ENCODE results near the gene CACNA1A.
"Not testable (repeated sequence)": the region's sequence is repeated elsewhere in the genome, so short reads cannot be mapped to it uniquely, and the experiment has no call there.

The CACNA1A gene

DNA sequence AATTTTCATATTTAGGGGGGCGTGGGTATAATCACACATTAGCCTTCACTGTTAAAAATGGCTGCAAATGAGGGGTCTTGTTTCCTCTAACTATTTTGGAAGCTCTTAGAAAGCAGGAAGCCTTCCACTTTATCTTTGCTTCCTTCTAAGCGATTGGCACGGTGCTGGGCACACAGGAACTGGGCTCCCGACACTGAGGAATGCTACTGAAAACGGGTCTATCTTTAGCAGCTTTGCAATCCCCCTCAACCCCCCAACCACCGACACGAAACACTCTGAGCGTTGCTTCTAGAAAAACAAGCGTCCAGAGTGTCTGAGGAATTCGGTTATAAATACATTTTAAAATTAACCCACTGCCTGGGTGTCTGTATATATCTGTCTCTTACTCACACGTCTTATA is 143.6 kb downstream of the CACNA1A start:
- TF ChIP-seq EZH2phosphoT487 (conservative IDR thresholded peaks at IDR 0.05; ENCODE audit: low read length) (no peak), CTCF (IDR thresholded peaks at IDR 0.05; ENCODE audit: insufficient read depth, low read length, poor library complexity, severe bottlenecking) (no peak)
- Histone ChIP-seq H3K9ac (ENCODE audit: low read length) (no peak overlapping the region), H3K27ac (ENCODE audit: low read depth, low read length) (no peak overlapping the region), H2AFZ (ENCODE audit: low read depth, low read length, severe bottlenecking) (no peak overlapping the region), H3K9me2 (replicated peaks; ENCODE audit: insufficient read depth, low read length) (no peaks in the 10 kb centered on the region), H3K4me2 (ENCODE audit: low read depth, low read length, poor library complexity, severe bottlenecking) (no peak overlapping the region), H3K4me3 (ENCODE audit: insufficient read depth, low read length, poor library complexity, severe bottlenecking) (no peak overlapping the region), H3K27me3 (ENCODE audit: low read length) (0 out of 2 replicates have a peak, but pooled peaks cover 3% of the 10 kb centered on the region), H3K9me3 (ENCODE audit: insufficient read depth, low read length) (no peaks in the 10 kb centered on the region), H3F3A (ENCODE audit: insufficient read depth) (no peaks in the 10 kb centered on the region), H4K20me1 (ENCODE audit: low read depth, low read length) (no peaks in the 10 kb centered on the region), H3K36me3 (ENCODE audit: low read length) (no peaks in the 10 kb centered on the region), H3K79me2 (ENCODE audit: insufficient read depth, low read length) (no peaks in the 10 kb centered on the region)

- H3K27ac ChIP-seq (ENCODE audit: low read depth, low read length); H3K9ac ChIP-seq (ENCODE audit: low read length); H3K9me3 ChIP-seq (ENCODE audit: insufficient read depth, low read length): not testable (repeated sequence)
Observed at GRCh38 chr19:13361726-13362125, 144.6 kb downstream of the CACNA1A start.

DNA sequence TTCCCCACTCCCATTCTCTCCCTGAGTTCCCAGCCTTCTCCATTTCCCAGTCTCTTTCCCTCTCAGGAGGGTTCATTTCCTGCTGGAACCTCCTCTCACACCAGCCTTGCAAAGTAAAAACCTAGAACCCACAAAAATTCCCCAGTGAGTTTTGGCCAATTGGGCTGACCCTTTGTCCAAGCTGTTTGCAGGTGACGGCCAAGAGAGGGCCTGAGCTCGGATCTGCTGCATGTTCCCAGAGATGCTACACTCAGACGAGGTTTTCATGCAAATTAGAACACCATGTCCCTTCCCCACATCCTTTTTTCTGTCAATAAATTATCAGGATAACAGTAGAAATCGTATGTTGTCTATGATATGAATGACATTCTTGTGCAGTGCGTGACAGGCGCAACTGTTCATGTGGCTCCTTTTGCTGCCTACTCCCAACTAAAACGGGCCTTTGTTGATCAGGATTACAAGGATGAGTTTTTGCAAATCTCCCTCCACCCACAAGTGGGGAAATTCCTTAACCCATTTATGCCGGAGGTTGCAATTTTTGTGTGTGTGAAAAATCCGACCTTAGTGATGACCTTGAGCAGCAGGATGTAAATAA is 149.5 kb downstream of the CACNA1A start:
- no peak for TF ChIP-seq EZH2phosphoT487 (conservative IDR thresholded peaks at IDR 0.05; ENCODE audit: low read length)
- no peak for TF ChIP-seq CTCF (IDR thresholded peaks at IDR 0.05; ENCODE audit: insufficient read depth, low read length, poor library complexity, severe bottlenecking)
- H3K79me2 ChIP-seq (ENCODE audit: insufficient read depth, low read length) = no peaks in the 10 kb centered on the region
- H3K36me3 ChIP-seq (ENCODE audit: low read length) = no peaks in the 10 kb centered on the region
- no peak overlapping the region for H3K4me2 ChIP-seq (ENCODE audit: low read depth, low read length, poor library complexity, severe bottlenecking)
- H3F3A ChIP-seq (ENCODE audit: insufficient read depth) = no peaks in the 10 kb centered on the region
- no peak overlapping the region for H3K27ac ChIP-seq (ENCODE audit: low read depth, low read length)
- H3K4me3 ChIP-seq (ENCODE audit: insufficient read depth, low read length, poor library complexity, severe bottlenecking) = no peak overlapping the region
- H2AFZ ChIP-seq (ENCODE audit: low read depth, low read length, severe bottlenecking) = no peak overlapping the region
- no peaks in the 10 kb centered on the region for H3K9me3 ChIP-seq (ENCODE audit: insufficient read depth, low read length)
- H4K20me1 ChIP-seq (ENCODE audit: low read depth, low read length) = no peaks in the 10 kb centered on the region
- 0 out of 2 replicates have a peak, but pooled peaks cover 3% of the 10 kb centered on the region for H3K27me3 ChIP-seq (ENCODE audit: low read length)
- no peak overlapping the region for H3K9ac ChIP-seq (ENCODE audit: low read length)
- H3K9me2 ChIP-seq (replicated peaks; ENCODE audit: insufficient read depth, low read length) = no peaks in the 10 kb centered on the region

More at GRCh38 chr19:13361726-13362125, 144.6 kb downstream of the CACNA1A start:
- H3K79me2 ChIP-seq (ENCODE audit: insufficient read depth, low read length); H3K9me2 ChIP-seq (replicated peaks; ENCODE audit: insufficient read depth, low read length); H2AFZ ChIP-seq (ENCODE audit: low read depth, low read length, severe bottlenecking); H3K4me3 ChIP-seq (ENCODE audit: insufficient read depth, low read length, poor library complexity, severe bottlenecking); H3K36me3 ChIP-seq (ENCODE audit: low read length); H3K4me2 ChIP-seq (ENCODE audit: low read depth, low read length, poor library complexity, severe bottlenecking); H4K20me1 ChIP-seq (ENCODE audit: low read depth, low read length); H3K27me3 ChIP-seq (ENCODE audit: low read length); H3F3A ChIP-seq (ENCODE audit: insufficient read depth): not testable (repeated sequence)

GRCh38 chr19:13356185-13356584 is 150.1 kb downstream of the CACNA1A start:
- no peak overlapping the region for H3K9ac ChIP-seq (ENCODE audit: low read length)
- H3K27ac ChIP-seq (ENCODE audit: low read depth, low read length) = no peak overlapping the region
- no peaks in the 10 kb centered on the region for H4K20me1 ChIP-seq (ENCODE audit: low read depth, low read length)
- no peak for TF ChIP-seq EZH2phosphoT487 (conservative IDR thresholded peaks at IDR 0.05; ENCODE audit: low read length)
- H2AFZ ChIP-seq (ENCODE audit: low read depth, low read length, severe bottlenecking) = no peak overlapping the region
- H3K4me2 ChIP-seq (ENCODE audit: low read depth, low read length, poor library complexity, severe bottlenecking) = no peak overlapping the region
- no peak overlapping the region for H3K4me3 ChIP-seq (ENCODE audit: insufficient read depth, low read length, poor library complexity, severe bottlenecking)
- no peaks in the 10 kb centered on the region for H3K79me2 ChIP-seq (ENCODE audit: insufficient read depth, low read length)
- H3K27me3 ChIP-seq (ENCODE audit: low read length) = 0 out of 2 replicates have a peak, but pooled peaks cover 3% of the 10 kb centered on the region
- H3F3A ChIP-seq (ENCODE audit: insufficient read depth) = no peaks in the 10 kb centered on the region
- no peaks in the 10 kb centered on the region for H3K36me3 ChIP-seq (ENCODE audit: low read length)
- no peaks in the 10 kb centered on the region for H3K9me3 ChIP-seq (ENCODE audit: insufficient read depth, low read length)
- H3K9me2 ChIP-seq (replicated peaks; ENCODE audit: insufficient read depth, low read length) = no peaks in the 10 kb centered on the region

Data from SU-DHL-6 (cell line).